HepG2 (cell line): ENCODE results near the gene BCAS3. TPM values are rescaled to one million over a fixed set of nuclear protein-coding genes. Genes with fewer than 3 reads are reported as not detected.
A peak's percentile ranks its signal among the peaks of the same experiment; 100 is the strongest.

Source experiments
- CBFB ChIP-seq: sonication (generic); formaldehyde crosslinking; IDR thresholded peaks from 2 replicates; pipeline ENCODE4 v1.4.0; 2020; ENCODE audit warnings: missing genetic modification reagents
- FOXK1 ChIP-seq: sonication (generic); formaldehyde crosslinking; IDR thresholded peaks from 2 replicates; pipeline ENCODE4 v1.4.0; 2020; ENCODE audit warnings: low read depth, missing genetic modification reagents, borderline replicate concordance
- HIC2 ChIP-seq: sonication (generic); formaldehyde crosslinking; IDR thresholded peaks from 2 replicates; pipeline ENCODE4 v1.9.0; 2022; ENCODE audit warnings: low read depth, missing genetic modification reagents
- HNRNPL ChIP-seq: fragments of 200-400 bp; formaldehyde crosslinking; IDR thresholded peaks from 2 replicates; pipeline ENCODE4 v1.6.1; 2017; ENCODE audit warnings: mild to moderate bottlenecking, low read depth, low read length
- KIAA2018 ChIP-seq: sonication (generic); formaldehyde crosslinking; IDR thresholded peaks from 2 replicates; pipeline ENCODE4 v1.5.0; 2020; ENCODE audit warnings: mild to moderate bottlenecking, missing genetic modification reagents, borderline replicate concordance
- SMAD9 ChIP-seq: sonication (generic); formaldehyde crosslinking; IDR thresholded peaks from 2 replicates; pipeline ENCODE4 v1.5.1; 2020; ENCODE audit warnings: mild to moderate bottlenecking, missing genetic modification reagents
- TBP ChIP-seq: sonication (generic); formaldehyde crosslinking; IDR thresholded peaks from 2 replicates; pipeline ENCODE4 v1.5.0; 2020; ENCODE audit warnings: missing genetic modification reagents
- TCF12 ChIP-seq, 2 experiments: fragments of 450-650 bp in 1 of 2; sonication (generic) in 1 of 2; formaldehyde crosslinking in 1 of 2; IDR thresholded peaks; 2 replicates each; pipeline versions ENCODE4 v1.6.1 to v1.8.0; 2017 to 2022; ENCODE audit warnings: antibody characterized with exemption in 1 of 2, mild to moderate bottlenecking in 1 of 2, missing genetic modification reagents in 1 of 2, moderate library complexity in 1 of 2
- TFDP2 ChIP-seq: sonication (generic); formaldehyde crosslinking; IDR thresholded peaks from 2 replicates; pipeline ENCODE4 v1.4.0; 2020; ENCODE audit warnings: missing genetic modification reagents
- TFE3 ChIP-seq: IDR thresholded peaks from 2 replicates; pipeline ENCODE4 v1.6.1; 2016
- TP53 ChIP-seq: sonication (generic); formaldehyde crosslinking; conservative IDR thresholded peaks from 2 replicates; pipeline ENCODE4 v1.4.0; 2020; ENCODE audit warnings: missing genetic modification reagents
- ZNF446 ChIP-seq: sonication (generic); formaldehyde crosslinking; IDR thresholded peaks from 2 replicates; pipeline ENCODE4 v1.5.0; 2020; ENCODE audit warnings: mild to moderate bottlenecking, missing genetic modification reagents
- ZNF460 ChIP-seq: sonication (generic); formaldehyde crosslinking; IDR thresholded peaks from 2 replicates; pipeline ENCODE4 v1.5.1; 2020; ENCODE audit warnings: missing genetic modification reagents, mild to moderate bottlenecking, borderline replicate concordance
- ZNF546 ChIP-seq: sonication (generic); formaldehyde crosslinking; conservative IDR thresholded peaks from 2 replicates; pipeline ENCODE4 v1.8.1; 2023; ENCODE audit warnings: mild to moderate bottlenecking, missing genetic modification reagents
- ZNF557 ChIP-seq: sonication (generic); formaldehyde crosslinking; IDR thresholded peaks from 2 replicates; pipeline ENCODE4 v1.4.0; 2020; ENCODE audit warnings: missing genetic modification reagents
- ZNF629 ChIP-seq: sonication (generic); formaldehyde crosslinking; conservative IDR thresholded peaks from 2 replicates; pipeline ENCODE4 v1.5.0; 2020; ENCODE audit warnings: missing genetic modification reagents
- polyA plus RNA-seq, 8 experiments: library from polyadenylated mRNA; depleted of rRNA in 3 of 8; stranded (reverse) in 7 of 8; unstranded in 1 of 8; fragments of >200 nt; fragmentation: Illumina TruSeq in 4 of 8; extraction: Trizol in 4 of 8; gene quantifications; 2 replicates each; pipeline versions ENCODE4 v1.2.1 to v1.2.3, GENCODE V29; 2011 to 2016; ENCODE audit warnings: low read depth in 4 of 8, missing spikeins in 1 of 8, mixed read lengths in 1 of 8; ENCODE audit not compliant: insufficient read depth in 1 of 8
- total RNA-seq, 5 experiments: library from RNA; depleted of rRNA; stranded (reverse); fragments of >200 nt; fragmentation: Illumina TruSeq; extraction: Trizol; gene quantifications; 2 replicates each; pipeline ENCODE4 v1.2.3, GENCODE V29; 2016; ENCODE audit warnings: low read depth in 1 of 5

The BCAS3 gene
- total and polyA plus RNA-seq, 2 of the 13 experiments (the other 11 are each of a cell fraction or from before 2014, with no cell fraction given), result 10.7 to 11.2 TPM

- TF ChIP-seq KIAA2018 (CRISPR knock-in tag) (no peak), TCF12 (IDR thresholded peaks at IDR 0.05) (no peak), TCF12 (CRISPR knock-in tag; IDR thresholded peaks at IDR 0.05) (no peak), CBFB (no peak; the same call in 1 of the 2 replicates), HIC2 (CRISPR knock-in tag) (no peak), TP53 (no peak), ZNF460 (CRISPR knock-in tag) (no peak), SMAD9 (CRISPR knock-in tag) (no peak), ZNF446 (CRISPR knock-in tag) (no peak), ZNF629 (0 out of 2 replicates have a peak, but pooled peaks have one; percentile 27), ZNF557 (CRISPR knock-in tag) (no peak), ZNF546 (CRISPR knock-in tag) (0 out of 2 replicates have a peak, but pooled peaks have one; percentile 46), FOXK1 (no peak), HNRNPL (no peak), TBP (CRISPR knock-in tag) (no peak), TFDP2 (CRISPR knock-in tag) (no peak), TFE3 (CRISPR knock-in tag) (no peak)
These were observed 701.2 kb downstream of the BCAS3 start (continued) for GRCh38 chr17:61378658-61379456.
